ENCODE measurements around the gene NCCRP1.
"Not testable (repeated sequence)": the region's sequence is repeated elsewhere in the genome, so short reads cannot be mapped to it uniquely, and the experiment has no call there.

Gene NCCRP1

DNA sequence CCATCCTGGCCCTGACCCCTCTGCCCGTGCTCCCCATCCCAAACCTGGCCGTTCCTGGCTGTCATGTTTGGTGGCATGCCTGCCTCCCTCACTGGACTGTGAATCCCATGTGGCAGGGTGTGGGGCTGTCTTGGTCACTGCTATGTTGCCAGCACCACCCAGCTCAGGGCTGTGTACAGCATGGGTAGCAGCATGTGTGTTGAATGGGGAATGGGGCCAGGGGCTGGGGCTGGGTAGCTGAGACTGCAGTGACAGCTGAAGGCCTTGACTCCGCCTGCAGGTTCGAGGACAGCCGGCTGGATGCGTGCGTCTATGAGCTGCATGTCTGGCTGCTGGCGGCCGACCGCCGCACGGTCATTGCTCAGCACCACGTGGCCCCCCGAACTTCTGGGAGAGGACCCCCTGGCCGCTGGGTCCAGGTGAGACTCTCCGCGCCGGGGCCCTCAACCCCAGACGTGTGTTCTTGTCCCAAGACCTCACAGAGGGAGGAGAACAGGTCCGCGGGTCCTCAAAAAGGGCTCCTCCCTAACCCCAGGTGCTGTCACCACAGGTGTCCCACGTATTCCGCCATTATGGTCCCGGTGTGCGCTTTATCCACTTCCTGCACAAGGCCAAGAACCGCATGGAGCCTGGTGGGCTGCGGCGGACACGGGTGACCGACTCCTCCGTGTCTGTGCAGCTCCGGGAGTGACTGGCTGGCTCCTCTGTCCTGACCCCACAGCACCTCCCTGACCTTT, 3.5 kb downstream of the NCCRP1 start:
- H3K9me3 Mint-ChIP-seq = no peaks in the 10 kb centered on the region
- no peak overlapping the region for H3K4me3 Mint-ChIP-seq
- ATAC-seq (ENCODE audit: low read depth) (no peak), DNase-seq (ENCODE audit: low spot score in 2 of 2) (no peak)
- H3K27ac Mint-ChIP-seq = no peak overlapping the region
- peaks cover 9% of the 10 kb centered on the region for H3K4me1 Mint-ChIP-seq
- peaks cover 41% of the 10 kb centered on the region for H3K27me3 Mint-ChIP-seq
- H3K36me3 Mint-ChIP-seq = peaks cover 2% of the 10 kb centered on the region

DNA sequence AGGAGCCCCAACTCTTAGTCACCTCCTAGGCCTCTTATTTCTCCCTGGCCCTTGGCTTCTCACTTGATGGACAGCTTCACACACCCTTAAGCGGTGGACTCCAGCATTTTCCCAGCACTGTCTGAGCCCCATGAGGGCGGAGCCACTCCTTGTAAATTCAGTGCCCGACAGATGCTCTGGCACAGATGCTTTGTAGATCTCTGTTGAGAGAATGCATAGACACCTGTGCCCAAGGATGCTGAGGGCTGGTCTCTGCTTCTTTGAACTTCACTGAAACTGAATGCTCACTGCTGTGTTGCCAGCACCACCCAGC, 4.0 kb downstream of the NCCRP1 start:
- no peak for ATAC-seq (ENCODE audit: low read depth)
- H3K4me3 Mint-ChIP-seq = no peak overlapping the region
- no peak overlapping the region for H3K27ac Mint-ChIP-seq
- H3K36me3 Mint-ChIP-seq = peaks cover 2% of the 10 kb centered on the region
- H3K4me1 Mint-ChIP-seq = peaks cover 9% of the 10 kb centered on the region
- H3K9me3 Mint-ChIP-seq = no peaks in the 10 kb centered on the region
- no peak for DNase-seq (ENCODE audit: low spot score in 2 of 2)
- H3K27me3 Mint-ChIP-seq = peaks cover 41% of the 10 kb centered on the region

DNA sequence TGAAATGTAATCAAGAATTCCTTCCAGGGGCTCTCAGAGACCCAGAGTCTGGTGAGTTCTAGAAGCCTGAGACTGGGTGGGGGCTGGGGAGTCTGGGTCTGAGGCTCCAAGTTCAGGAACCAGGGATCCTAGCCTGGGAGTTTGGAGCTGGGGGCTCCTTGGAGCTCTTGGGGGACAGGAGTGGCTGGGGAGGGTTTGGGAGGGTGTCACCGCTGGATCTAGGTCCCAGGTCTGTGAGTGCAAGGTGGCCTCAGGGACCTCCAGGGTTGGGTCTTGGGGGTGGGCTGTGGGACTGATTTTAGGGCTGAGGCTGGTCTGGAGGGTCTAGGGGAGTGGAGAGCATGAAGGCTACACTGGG, 6.2 kb downstream of the NCCRP1 start:
- Mint-ChIP-seq H3K27me3 (peaks cover 34% of the 10 kb centered on the region), H3K4me1 (no peaks in the 10 kb centered on the region), H3K36me3 (peaks cover 2% of the 10 kb centered on the region), H3K9me3 (no peaks in the 10 kb centered on the region), H3K4me3 (no peak overlapping the region), H3K27ac (no peak overlapping the region)
- ATAC-seq (ENCODE audit: low read depth) = no peak
- no peak for DNase-seq (ENCODE audit: low spot score in 2 of 2)

DNA sequence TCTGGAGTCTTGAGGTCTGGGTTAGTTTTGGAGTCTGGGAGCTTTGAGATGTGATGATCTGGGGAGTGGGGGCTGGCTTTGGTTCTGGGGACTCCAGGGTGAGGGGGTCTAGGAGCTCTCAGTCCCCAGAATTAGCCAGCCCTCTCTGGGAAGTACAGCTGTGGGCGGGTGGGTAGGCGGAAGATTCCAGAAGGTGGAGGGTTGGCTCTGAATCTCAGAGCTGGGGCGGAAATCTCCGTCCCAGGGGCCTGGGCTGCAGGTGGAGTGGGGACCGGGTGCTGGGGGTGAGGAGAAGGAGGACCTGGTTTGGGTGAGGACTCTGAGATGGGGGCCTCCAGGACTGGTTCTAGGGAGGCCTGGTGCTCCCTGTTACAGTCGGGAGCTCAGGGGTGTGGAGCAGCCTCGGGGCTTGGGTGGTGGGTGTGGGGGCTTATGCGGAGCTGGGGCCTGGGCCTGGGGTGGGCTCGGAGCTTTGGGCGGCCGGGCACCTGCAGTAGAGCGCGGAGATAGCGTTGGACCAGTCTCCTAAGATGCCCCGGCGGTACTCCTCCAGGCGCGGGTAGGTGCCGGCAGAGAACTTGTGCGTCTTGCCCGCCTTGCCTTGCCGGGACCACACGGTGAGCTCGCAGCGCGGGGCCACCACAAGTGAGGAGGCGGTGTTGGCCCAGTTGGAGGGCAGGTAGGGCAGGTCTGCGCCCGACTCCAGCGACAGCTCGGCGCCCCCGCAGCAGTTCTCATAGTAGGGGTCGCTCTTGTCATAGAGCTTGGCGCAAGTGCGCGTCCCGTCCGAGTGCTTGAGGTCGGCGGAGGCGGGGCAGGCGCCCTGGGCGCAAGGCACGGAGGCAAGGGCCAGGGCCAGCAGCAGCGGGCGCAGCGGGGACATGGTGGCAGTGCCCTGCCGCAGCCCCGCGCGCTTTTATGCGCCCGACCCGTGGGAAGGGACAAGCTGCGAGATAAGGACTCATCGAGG, 6.9 kb downstream of the NCCRP1 start, which contains the start of gene SYCN:
Gene SYCN, minus strand, starts transcription at position 892 of the 970 bp plus-strand sequence. Its CDS starts 9 bp downstream, at position 883.
- H3K36me3 Mint-ChIP-seq = peaks cover 2% of the 10 kb centered on the region
- no peak for DNase-seq (ENCODE audit: low spot score in 2 of 2)
- H3K9me3 Mint-ChIP-seq = no peaks in the 10 kb centered on the region
- peaks cover 34% of the 10 kb centered on the region for H3K27me3 Mint-ChIP-seq
- H3K27ac Mint-ChIP-seq = no peak within 1 kb of the TSS
- H3K4me1 Mint-ChIP-seq = no peaks in the 10 kb centered on the region
- no peak within 1 kb of the TSS for H3K4me3 Mint-ChIP-seq
- no peak for ATAC-seq (ENCODE audit: low read depth)

DNA sequence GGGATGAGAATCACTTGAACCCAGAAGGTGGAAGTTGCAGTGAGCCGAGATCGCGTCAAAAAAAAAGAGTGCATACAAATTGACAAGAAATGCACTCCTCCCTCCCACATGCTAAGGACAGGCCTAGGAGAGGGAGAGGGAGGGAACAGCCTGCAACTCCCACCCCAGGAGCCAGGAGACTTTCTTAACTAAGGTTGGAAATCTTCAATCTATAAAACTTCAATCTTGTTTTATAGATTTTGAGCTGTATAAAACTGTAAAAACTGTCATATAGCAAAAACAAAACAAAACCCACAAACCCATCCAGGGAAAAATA, 8.6 kb downstream of the NCCRP1 start:
- Mint-ChIP-seq H3K4me3 (no peak overlapping the region), H3K36me3 (peaks cover 2% of the 10 kb centered on the region)

DNA sequence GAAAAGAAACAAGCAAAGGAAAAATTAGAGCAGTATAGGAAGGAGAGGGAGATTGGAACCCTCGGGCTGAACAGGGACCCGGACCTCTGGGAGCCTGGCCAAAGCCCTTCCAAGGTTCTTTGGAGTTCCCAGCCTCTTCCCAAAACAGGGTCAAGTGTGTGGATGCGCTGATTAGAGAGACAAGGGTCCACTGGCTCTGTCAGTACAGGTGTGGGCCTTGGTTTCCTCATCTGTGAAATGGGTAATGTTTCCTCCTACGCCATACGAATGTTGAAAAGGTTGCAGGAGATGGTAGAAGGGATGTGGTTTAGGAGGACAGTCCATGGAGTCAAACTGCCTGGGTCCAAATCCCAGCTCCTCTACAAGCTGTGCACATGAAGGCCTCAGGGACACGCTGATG, 9.4 kb downstream of the NCCRP1 start:
- ATAC-seq (ENCODE audit: low read depth) (no peak), DNase-seq (ENCODE audit: low spot score in 2 of 2) (no peak)
- H3K27ac Mint-ChIP-seq = no peak overlapping the region
- H3K27me3 Mint-ChIP-seq = peaks cover 20% of the 10 kb centered on the region
- no peak overlapping the region for H3K4me3 Mint-ChIP-seq
- H3K36me3 Mint-ChIP-seq = peaks cover 2% of the 10 kb centered on the region
- no peaks in the 10 kb centered on the region for H3K4me1 Mint-ChIP-seq
- no peaks in the 10 kb centered on the region for H3K9me3 Mint-ChIP-seq

More for the DNA sequence above, 8.6 kb downstream of the NCCRP1 start:
- H3K9me3 Mint-ChIP-seq = no peaks in the 10 kb centered on the region
- peaks cover 27% of the 10 kb centered on the region for H3K27me3 Mint-ChIP-seq
- no peak for DNase-seq (ENCODE audit: low spot score in 2 of 2)
- H3K27ac Mint-ChIP-seq = no peak overlapping the region
- no peak for ATAC-seq (ENCODE audit: low read depth)
- no peaks in the 10 kb centered on the region for H3K4me1 Mint-ChIP-seq

DNA sequence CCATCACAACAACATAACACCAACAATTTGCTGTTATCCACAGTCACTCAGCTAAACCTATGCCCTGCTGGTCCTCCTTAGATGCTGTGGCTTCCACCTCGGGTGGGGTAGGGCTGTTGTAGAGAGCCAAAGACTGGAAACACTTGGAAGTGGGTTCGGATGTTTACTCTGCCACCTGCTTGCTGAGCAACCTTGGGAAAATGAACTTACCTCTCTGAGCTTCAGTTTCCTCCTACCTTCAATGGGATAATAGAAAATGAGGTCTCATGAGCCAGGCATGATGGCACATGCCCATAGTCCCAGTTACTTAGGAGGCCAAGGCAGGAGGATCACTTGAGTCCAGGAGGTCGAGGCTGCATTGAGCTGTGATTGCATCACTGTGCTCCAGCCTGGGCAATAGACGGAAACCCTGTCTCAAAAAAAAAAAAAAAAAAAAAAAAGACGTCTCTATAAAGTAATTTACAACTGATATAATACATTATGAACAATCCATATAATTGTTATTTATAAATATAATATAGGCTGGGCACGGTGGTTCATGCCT, 10.6 kb downstream of the NCCRP1 start:
- Mint-ChIP-seq H3K27ac (no peak overlapping the region), H3K4me3 (no peak overlapping the region), H3K4me1 (no peaks in the 10 kb centered on the region), H3K36me3 (peaks cover 2% of the 10 kb centered on the region), H3K27me3 (peaks cover 16% of the 10 kb centered on the region), H3K9me3 (no peaks in the 10 kb centered on the region)
- DNase-seq (ENCODE audit: low spot score in 2 of 2) (no peak), ATAC-seq (ENCODE audit: low read depth) (no peak)

DNA sequence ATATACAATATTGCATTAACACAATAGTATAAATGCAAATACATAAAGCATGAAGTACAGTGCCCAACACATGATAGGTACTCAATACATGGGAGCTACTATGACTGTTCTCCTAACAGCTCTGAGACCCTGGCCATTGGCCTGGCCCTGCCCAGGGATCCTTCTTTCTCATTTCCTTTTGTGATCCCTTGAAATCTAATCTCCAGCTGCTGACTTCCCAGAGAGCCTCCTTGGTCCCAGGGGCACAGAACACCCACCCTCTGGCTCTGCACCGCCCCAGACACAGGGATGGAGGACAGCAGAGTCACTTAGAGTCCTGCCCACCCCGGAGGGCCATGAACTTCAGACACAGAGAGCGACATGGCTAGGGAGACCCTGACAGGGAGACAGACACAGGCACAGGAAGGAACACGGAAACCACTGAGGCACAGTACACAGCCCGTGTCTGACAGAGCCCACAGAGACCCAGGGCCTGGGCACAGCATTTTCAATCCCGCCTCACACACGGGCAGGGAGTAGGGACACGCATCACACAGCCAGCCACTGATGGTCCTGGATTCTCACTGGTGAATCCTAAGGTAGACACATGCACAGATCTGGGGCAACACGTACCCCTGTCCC, 11.5 kb downstream of the NCCRP1 start:
- no peak overlapping the region for H3K4me3 Mint-ChIP-seq
- no peaks in the 10 kb centered on the region for H3K9me3 Mint-ChIP-seq
- DNase-seq (ENCODE audit: low spot score in 2 of 2) (no peak), ATAC-seq (ENCODE audit: low read depth) (no peak)
- peaks cover 11% of the 10 kb centered on the region for H3K27me3 Mint-ChIP-seq
- no peaks in the 10 kb centered on the region for H3K36me3 Mint-ChIP-seq
- no peaks in the 10 kb centered on the region for H3K4me1 Mint-ChIP-seq
- no peak overlapping the region for H3K27ac Mint-ChIP-seq

DNA sequence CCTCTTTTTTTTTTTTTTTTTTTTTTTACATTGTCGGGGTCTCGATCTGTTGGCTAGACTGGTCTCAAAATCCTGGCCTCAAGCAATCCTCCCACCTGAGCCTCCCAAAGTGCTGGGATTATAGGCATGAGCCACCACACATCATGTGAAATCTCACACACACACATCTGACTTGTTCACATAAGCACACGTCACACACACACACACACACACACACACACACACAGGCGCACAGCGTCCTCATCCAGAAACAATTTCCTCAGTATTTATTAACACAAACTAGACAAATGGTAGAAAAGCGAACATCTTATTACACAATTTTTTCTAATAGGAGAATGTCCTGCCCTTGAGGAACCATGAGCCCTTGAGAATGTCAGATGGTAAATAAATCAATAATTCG, 12.4 kb downstream of the NCCRP1 start:
- no peak overlapping the region for H3K27ac Mint-ChIP-seq
- ATAC-seq (ENCODE audit: low read depth) = no peak
- H3K4me3 Mint-ChIP-seq = no peak overlapping the region
- DNase-seq (ENCODE audit: low spot score in 2 of 2) = no peak
- no peaks in the 10 kb centered on the region for H3K9me3 Mint-ChIP-seq
- no peaks in the 10 kb centered on the region for H3K36me3 Mint-ChIP-seq
- H3K4me1 Mint-ChIP-seq = no peaks in the 10 kb centered on the region
- peaks cover 9% of the 10 kb centered on the region for H3K27me3 Mint-ChIP-seq

DNA sequence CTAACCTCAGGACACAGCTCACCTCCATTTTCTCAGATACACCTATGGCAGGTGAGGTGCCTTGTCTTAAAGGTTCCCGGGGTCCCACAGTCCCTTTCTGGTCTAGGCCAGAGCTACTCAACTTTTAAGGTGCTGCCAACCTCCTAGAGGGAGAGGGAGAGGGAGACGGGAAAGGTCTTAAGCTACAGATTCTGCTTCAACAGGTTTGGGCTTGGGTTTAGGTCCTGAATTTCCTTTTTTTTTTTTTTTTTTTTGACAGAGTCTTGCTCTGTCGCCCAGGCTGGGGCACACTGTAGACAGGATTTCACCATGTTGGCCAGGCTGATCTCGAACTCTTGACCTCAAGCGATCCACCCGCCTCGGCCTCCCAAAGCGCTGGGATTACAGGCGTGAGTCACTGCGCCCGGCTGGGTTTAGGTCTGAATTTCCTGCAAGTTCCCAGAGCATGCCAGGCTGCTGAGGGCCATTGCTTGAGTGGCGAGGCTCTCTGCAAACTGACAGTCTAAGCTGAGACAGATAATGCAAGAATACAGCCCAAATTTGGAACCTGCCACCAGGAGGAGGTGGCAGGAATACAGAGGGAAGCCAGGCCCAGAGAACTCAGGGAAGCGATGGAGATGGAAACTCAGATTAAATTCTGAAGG, 15.1 kb downstream of the NCCRP1 start:
- H3K36me3 Mint-ChIP-seq = no peaks in the 10 kb centered on the region
- no peaks in the 10 kb centered on the region for H3K4me1 Mint-ChIP-seq
- ATAC-seq (ENCODE audit: low read depth) (no peak), DNase-seq (ENCODE audit: low spot score in 2 of 2) (no peak)
- H3K4me3 Mint-ChIP-seq = no peak overlapping the region
- peaks cover under 1% of the 10 kb centered on the region for H3K9me3 Mint-ChIP-seq
- no peak overlapping the region for H3K27ac Mint-ChIP-seq
- H3K27me3 Mint-ChIP-seq = peaks cover 3% of the 10 kb centered on the region

DNA sequence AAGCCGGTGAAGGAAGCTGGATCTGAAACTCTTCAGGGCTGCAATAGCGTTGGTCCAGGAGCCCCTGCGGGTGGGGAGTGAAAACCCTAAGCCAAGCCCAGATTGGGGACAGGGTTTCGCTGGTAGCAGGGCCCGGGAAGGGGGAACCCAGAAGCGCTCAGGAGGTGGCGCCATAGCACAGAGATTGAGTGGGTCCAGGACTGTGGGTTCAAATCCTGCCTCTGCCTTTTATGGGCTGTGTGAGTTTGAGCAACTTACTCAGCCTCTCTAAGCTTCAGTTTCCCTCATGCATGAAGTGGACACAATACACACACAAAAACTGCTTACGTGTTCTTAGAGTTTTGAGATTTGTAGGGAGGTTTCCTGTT, 15.6 kb downstream of the NCCRP1 start:
- peaks cover 4% of the 10 kb centered on the region for H3K36me3 Mint-ChIP-seq
- ATAC-seq (ENCODE audit: low read depth) = peak; percentile 69
- H3K4me1 Mint-ChIP-seq = no peaks in the 10 kb centered on the region
- H3K4me3 Mint-ChIP-seq = no peak overlapping the region
- H3K27me3 Mint-ChIP-seq = peaks cover 8% of the 10 kb centered on the region
- H3K9me3 Mint-ChIP-seq = peaks cover 5% of the 10 kb centered on the region
- DNase-seq (ENCODE audit: low spot score in 2 of 2) = no peak
- no peak overlapping the region for H3K27ac Mint-ChIP-seq

DNA sequence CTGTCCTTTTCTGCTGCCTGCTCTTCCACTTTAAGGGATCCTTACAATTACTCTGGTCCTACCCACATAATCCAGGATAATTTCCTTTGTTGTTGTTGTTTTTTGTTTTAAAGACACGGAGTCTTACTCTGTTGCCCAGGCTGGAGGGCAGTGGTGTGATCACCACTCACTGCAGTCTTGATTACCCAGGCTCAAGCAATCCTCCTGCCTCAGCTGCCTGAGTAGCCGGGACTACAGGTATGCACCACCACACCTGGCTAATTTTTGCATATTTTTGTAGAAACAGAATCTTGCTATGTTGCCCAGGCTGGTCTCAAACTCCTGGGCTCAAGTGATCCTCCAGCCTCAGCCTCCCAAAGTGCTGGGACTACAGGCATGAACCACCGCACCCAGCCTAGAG, 18.6 kb downstream of the NCCRP1 start:
- not testable (repeated sequence) for DNase-seq (ENCODE audit: low spot score in 2 of 2); ATAC-seq (ENCODE audit: low read depth); H3K36me3 Mint-ChIP-seq; H3K4me1 Mint-ChIP-seq; H3K9me3 Mint-ChIP-seq; H3K4me3 Mint-ChIP-seq; H3K27ac Mint-ChIP-seq
- H3K27me3 Mint-ChIP-seq = peaks cover 12% of the 10 kb centered on the region

DNA sequence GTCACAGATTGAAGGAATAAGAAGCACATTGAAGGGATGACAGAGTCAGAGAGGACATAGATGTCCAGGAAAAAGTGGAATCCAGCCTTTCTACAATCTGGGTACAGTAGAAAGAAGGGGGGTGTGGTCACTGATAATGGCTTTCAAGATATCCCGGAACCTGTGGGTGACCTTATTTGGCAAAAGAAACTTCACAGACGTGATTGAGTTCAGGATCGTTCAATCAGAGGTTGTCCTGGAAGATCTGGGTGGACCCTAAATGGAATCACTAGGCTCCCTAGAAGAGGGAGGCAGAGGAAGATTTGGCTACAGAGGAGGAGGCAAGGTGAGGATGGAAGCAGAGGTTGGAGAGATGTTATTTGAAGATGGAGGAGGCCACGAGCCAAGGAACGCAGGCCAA, 20.3 kb downstream of the NCCRP1 start:
- Mint-ChIP-seq H3K4me3 (no peak overlapping the region), H3K4me1 (no peaks in the 10 kb centered on the region), H3K36me3 (peaks cover 4% of the 10 kb centered on the region), H3K27me3 (peaks cover 21% of the 10 kb centered on the region), H3K9me3 (peaks cover 5% of the 10 kb centered on the region), H3K27ac (no peak overlapping the region)
- ATAC-seq (ENCODE audit: low read depth) (no peak), DNase-seq (ENCODE audit: low spot score in 2 of 2) (no peak)
